ENCODE measurements around the gene ZNF433.
"Not testable (repeated sequence)": the region's sequence is repeated elsewhere in the genome, so short reads cannot be mapped to it uniquely, and the experiment has no call there.

Gene ZNF433

GRCh38 chr19:12035220-12036172 is at the start of gene ZNF433:
ZNF433 (minus strand) TSS chr19:12035679; CDS start chr19:12035539, 140 bp downstream.
- H3K79me2 ChIP-seq (ENCODE audit: insufficient read depth, low read length) = no peaks in the 10 kb centered on the region
- no peaks in the 10 kb centered on the region for H3K9me2 ChIP-seq (ENCODE audit: low read depth, low read length)
- peak within 1 kb of the TSS; percentile 69 for H3K9ac ChIP-seq (ENCODE audit: low read length)
- peaks cover 14% of the 10 kb centered on the region for H3K4me1 ChIP-seq (ENCODE audit: insufficient read depth, low read length, severe bottlenecking)
- no peak for TF ChIP-seq CTCF (IDR thresholded peaks at IDR 0.05; ENCODE audit: low read length)
- TF ChIP-seq EZH2 (IDR thresholded peaks at IDR 0.05; ENCODE audit: borderline replicate concordance, low read length) = no peak
- no peaks in the 10 kb centered on the region for H4K20me1 ChIP-seq (ENCODE audit: insufficient read depth, low read length)
- peak within 1 kb of the TSS; percentile 68 for H3K4me2 ChIP-seq (ENCODE audit: low read length)
- no peaks in the 10 kb centered on the region for H3F3A ChIP-seq (ENCODE audit: insufficient read depth, low read length)
- no peaks in the 10 kb centered on the region for H3K36me3 ChIP-seq (ENCODE audit: insufficient read depth, low read length)
- 0 out of 2 replicates have a peak, but pooled peaks cover 3% of the 10 kb centered on the region for H3K9me3 ChIP-seq (ENCODE audit: low read length)
- H2AFZ ChIP-seq (ENCODE audit: low read length) = no peak within 1 kb of the TSS
- no peaks in the 10 kb centered on the region for H3K27me3 ChIP-seq (ENCODE audit: insufficient read depth, low read length)
- H3K27ac ChIP-seq (ENCODE audit: low read depth, low read length, poor library complexity, severe bottlenecking) = peak within 1 kb of the TSS; percentile 29
- peak within 1 kb of the TSS; percentile 69 for H3K4me3 ChIP-seq (ENCODE audit: low read depth, low read length, poor library complexity, severe bottlenecking)

GRCh38 chr19:12083336-12083735 is 47.9 kb upstream of the ZNF433 start:
- H3K4me2 ChIP-seq (ENCODE audit: low read length); H3K36me3 ChIP-seq (ENCODE audit: insufficient read depth, low read length); H3K9ac ChIP-seq (ENCODE audit: low read length); H2AFZ ChIP-seq (ENCODE audit: low read length); H3K4me1 ChIP-seq (ENCODE audit: insufficient read depth, low read length, severe bottlenecking); H3K27ac ChIP-seq (ENCODE audit: low read depth, low read length, poor library complexity, severe bottlenecking); H4K20me1 ChIP-seq (ENCODE audit: insufficient read depth, low read length); H3F3A ChIP-seq (ENCODE audit: insufficient read depth, low read length); H3K27me3 ChIP-seq (ENCODE audit: insufficient read depth, low read length); H3K79me2 ChIP-seq (ENCODE audit: insufficient read depth, low read length); H3K4me3 ChIP-seq (ENCODE audit: low read depth, low read length, poor library complexity, severe bottlenecking); H3K9me3 ChIP-seq (ENCODE audit: low read length); H3K9me2 ChIP-seq (ENCODE audit: low read depth, low read length): not testable (repeated sequence)

- Histone ChIP-seq H3K4me2 (ENCODE audit: low read length) (no peak overlapping the region), H3K9me3 (ENCODE audit: low read length) (peaks cover 52% of the 10 kb centered on the region), H2AFZ (ENCODE audit: low read length) (no peak overlapping the region), H3K4me1 (ENCODE audit: insufficient read depth, low read length, severe bottlenecking) (no peaks in the 10 kb centered on the region), H3K36me3 (ENCODE audit: insufficient read depth, low read length) (peaks cover 63% of the 10 kb centered on the region), H3K79me2 (ENCODE audit: insufficient read depth, low read length) (no peaks in the 10 kb centered on the region), H3K4me3 (ENCODE audit: low read depth, low read length, poor library complexity, severe bottlenecking) (no peak overlapping the region), H3K27me3 (ENCODE audit: insufficient read depth, low read length) (no peaks in the 10 kb centered on the region), H4K20me1 (ENCODE audit: insufficient read depth, low read length) (no peaks in the 10 kb centered on the region), H3K9ac (ENCODE audit: low read length) (no peak overlapping the region), H3K27ac (ENCODE audit: low read depth, low read length, poor library complexity, severe bottlenecking) (no peak overlapping the region), H3K9me2 (ENCODE audit: low read depth, low read length) (no peaks in the 10 kb centered on the region), H3F3A (ENCODE audit: insufficient read depth, low read length) (peaks cover 11% of the 10 kb centered on the region; the same call in 1 of the 2 replicates)
- TF ChIP-seq CTCF (IDR thresholded peaks at IDR 0.05; ENCODE audit: low read length) (no peak), EZH2 (IDR thresholded peaks at IDR 0.05; ENCODE audit: borderline replicate concordance, low read length) (no peak)
Observed at GRCh38 chr19:12077375-12077774, 41.9 kb upstream of the ZNF433 start.

GRCh38 chr19:12076331-12076730 is 40.9 kb upstream of the ZNF433 start:
- not testable (repeated sequence) for H3K4me1 ChIP-seq (ENCODE audit: insufficient read depth, low read length, severe bottlenecking); H4K20me1 ChIP-seq (ENCODE audit: insufficient read depth, low read length); H3K27me3 ChIP-seq (ENCODE audit: insufficient read depth, low read length); H2AFZ ChIP-seq (ENCODE audit: low read length); H3K9me2 ChIP-seq (ENCODE audit: low read depth, low read length); H3K4me3 ChIP-seq (ENCODE audit: low read depth, low read length, poor library complexity, severe bottlenecking); H3K27ac ChIP-seq (ENCODE audit: low read depth, low read length, poor library complexity, severe bottlenecking); H3K4me2 ChIP-seq (ENCODE audit: low read length); H3K79me2 ChIP-seq (ENCODE audit: insufficient read depth, low read length); H3K9ac ChIP-seq (ENCODE audit: low read length)
- Histone ChIP-seq H3K36me3 (ENCODE audit: insufficient read depth, low read length) (peaks cover 64% of the 10 kb centered on the region), H3K9me3 (ENCODE audit: low read length) (peaks cover 58% of the 10 kb centered on the region), H3F3A (ENCODE audit: insufficient read depth, low read length) (peaks cover 11% of the 10 kb centered on the region; the same call in 1 of the 2 replicates)

Data from OCI-LY1 (cell line).